ENCODE measurements around the gene FGF2.

FGF2 gene

DNA sequence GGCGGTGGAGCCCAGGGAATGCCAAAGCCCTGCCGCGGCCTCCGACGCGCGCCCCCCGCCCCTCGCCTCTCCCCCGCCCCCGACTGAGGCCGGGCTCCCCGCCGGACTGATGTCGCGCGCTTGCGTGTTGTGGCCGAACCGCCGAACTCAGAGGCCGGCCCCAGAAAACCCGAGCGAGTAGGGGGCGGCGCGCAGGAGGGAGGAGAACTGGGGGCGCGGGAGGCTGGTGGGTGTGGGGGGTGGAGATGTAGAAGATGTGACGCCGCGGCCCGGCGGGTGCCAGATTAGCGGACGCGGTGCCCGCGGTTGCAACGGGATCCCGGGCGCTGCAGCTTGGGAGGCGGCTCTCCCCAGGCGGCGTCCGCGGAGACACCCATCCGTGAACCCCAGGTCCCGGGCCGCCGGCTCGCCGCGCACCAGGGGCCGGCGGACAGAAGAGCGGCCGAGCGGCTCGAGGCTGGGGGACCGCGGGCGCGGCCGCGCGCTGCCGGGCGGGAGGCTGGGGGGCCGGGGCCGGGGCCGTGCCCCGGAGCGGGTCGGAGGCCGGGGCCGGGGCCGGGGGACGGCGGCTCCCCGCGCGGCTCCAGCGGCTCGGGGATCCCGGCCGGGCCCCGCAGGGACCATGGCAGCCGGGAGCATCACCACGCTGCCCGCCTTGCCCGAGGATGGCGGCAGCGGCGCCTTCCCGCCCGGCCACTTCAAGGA, at the start of gene FGF2:
TSS of gene FGF2 (plus strand) at position 279 of the 705 bp plus-strand sequence. CDS start at position 623, 344 bp downstream.
- H3K4me3 ChIP-seq (ENCODE audit: low read depth, low read length), result peak within 1 kb of the TSS; percentile 96
- no peak for TF ChIP-seq CTCF (IDR thresholded peaks at IDR 0.05; ENCODE audit: borderline replicate concordance, insufficient read depth, low read depth, low read length)

DNA sequence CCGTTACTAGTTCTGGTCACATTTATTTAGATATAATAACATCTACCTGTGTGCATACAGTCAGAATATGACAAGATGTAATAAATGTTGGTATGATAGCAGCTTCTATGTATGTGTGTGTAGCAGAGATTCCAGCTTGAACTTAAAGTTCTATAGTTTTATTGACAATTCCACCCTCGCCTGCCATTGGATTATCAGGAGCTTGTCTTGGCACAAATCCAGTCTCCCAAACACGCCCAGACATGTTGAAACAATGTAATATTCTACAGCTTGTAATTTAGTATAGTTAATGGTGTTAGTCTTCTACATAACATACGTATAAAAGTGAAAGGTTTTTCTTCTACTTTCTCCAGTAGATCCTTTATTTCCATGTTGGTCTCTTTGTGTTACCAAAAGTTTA, 49.7 kb upstream of the FGF2 start:
- H3K4me3 ChIP-seq (ENCODE audit: low read depth, low read length), result no peak overlapping the region
- TF ChIP-seq CTCF (IDR thresholded peaks at IDR 0.05; ENCODE audit: borderline replicate concordance, insufficient read depth, low read depth, low read length), result no peak

GRCh38 chr4:122777846-122778673, 48.6 kb upstream of the FGF2 start:
- no peak for TF ChIP-seq CTCF (IDR thresholded peaks at IDR 0.05; ENCODE audit: borderline replicate concordance, insufficient read depth, low read depth, low read length)
- no peak overlapping the region for H3K4me3 ChIP-seq (ENCODE audit: low read depth, low read length)

- no peak overlapping the region for H3K4me3 ChIP-seq (ENCODE audit: low read depth, low read length)
These were observed 45.1 kb upstream of the FGF2 start for GRCh38 chr4:122781486-122781885.

DNA sequence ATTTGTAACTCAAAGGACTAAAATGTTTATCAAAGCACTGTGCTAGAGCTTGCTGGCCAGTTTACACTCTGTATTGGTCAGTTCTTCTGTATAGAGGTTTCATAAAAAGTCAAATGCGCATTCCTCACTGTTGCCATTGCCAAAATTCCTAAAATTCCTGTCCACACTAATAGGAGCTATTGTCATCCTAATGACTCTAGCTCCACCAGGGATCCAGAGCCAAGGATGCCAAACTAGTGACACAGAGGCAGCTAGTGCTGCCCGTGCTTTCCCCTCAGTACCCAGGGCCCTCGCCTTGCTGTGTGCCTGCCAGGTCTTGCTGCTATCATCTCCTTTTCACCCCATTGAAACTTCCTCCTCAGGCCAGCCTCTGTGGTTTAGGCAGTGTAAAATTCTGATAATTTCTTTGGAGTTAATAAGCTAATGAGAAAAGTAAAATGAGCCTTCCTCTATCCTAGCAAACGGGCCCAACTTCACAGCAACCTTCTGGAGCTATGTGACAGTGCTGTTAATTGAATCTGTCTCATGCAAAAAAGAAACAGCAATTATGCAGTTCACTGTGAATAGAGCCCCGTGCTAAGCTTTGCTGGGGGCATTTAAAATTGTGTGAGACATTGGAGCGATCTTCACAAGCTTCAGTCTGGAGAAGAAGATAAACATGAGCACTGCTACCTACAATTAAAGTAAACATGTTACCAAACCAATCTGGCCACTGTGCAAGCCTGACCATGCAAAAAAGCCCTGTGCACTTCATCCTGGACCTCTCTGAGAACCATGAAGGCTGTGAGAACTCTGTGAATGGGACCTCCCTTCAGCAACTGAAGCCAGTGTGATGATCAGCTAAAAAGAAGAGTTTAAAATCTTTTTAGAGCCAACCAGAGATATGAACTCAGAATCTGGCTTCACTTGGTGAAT, 43.1 kb upstream of the FGF2 start:
- TF ChIP-seq CTCF (IDR thresholded peaks at IDR 0.05; ENCODE audit: borderline replicate concordance, insufficient read depth, low read depth, low read length), result no peak
- no peak overlapping the region for H3K4me3 ChIP-seq (ENCODE audit: low read depth, low read length)

More at GRCh38 chr4:122781486-122781885, 45.1 kb upstream of the FGF2 start:
- no peak for TF ChIP-seq CTCF (IDR thresholded peaks at IDR 0.05; ENCODE audit: borderline replicate concordance, insufficient read depth, low read depth, low read length)

GRCh38 chr4:122784261-122784660, 42.4 kb upstream of the FGF2 start:
- H3K4me3 ChIP-seq (ENCODE audit: low read depth, low read length), result no peak overlapping the region
- no peak for TF ChIP-seq CTCF (IDR thresholded peaks at IDR 0.05; ENCODE audit: borderline replicate concordance, insufficient read depth, low read depth, low read length)
